ENCODE measurements around the gene NR3C1.

DNA sequence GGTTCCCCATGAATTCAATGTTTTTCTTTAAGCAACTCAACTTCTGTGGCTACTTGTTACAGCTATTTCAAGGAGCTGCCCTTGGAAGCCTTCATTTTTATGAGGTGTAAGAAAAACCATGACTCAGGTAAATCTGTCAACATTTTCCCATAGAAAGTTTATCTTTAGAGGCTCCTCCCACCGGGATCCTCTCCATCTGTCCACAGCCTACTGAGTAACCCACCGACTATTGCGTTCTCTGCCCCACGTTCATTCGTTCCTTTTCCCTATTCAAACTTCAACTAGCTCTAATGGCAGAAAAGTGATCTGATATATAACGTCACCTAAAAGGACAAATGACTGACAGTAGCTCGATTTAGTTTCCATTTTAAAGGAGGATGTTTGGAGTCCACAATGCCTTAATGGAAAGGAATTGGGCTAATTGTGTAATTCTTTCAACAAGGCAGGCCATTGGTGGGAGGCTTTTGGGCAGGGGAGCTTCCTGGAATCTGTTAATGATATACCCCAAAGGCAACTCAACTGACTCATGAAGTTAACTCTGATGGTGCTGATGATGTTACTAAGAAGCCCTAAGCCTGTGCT is 29.3 kb upstream of the NR3C1 start:
- TF ChIP-seq CTCF (IDR thresholded peaks at IDR 0.05; ENCODE audit: poor library complexity) (no peak), EZH2 (IDR thresholded peaks at IDR 0.05; ENCODE audit: borderline replicate concordance) (no peak)
